ENCODE data around the gene PSMB11. TPM values are rescaled to one million over a fixed set of nuclear protein-coding genes. Genes with fewer than 3 reads are reported as not detected.

Gene PSMB11
- total RNA-seq, 1 donor from 2014 or later, result not detected

DNA sequence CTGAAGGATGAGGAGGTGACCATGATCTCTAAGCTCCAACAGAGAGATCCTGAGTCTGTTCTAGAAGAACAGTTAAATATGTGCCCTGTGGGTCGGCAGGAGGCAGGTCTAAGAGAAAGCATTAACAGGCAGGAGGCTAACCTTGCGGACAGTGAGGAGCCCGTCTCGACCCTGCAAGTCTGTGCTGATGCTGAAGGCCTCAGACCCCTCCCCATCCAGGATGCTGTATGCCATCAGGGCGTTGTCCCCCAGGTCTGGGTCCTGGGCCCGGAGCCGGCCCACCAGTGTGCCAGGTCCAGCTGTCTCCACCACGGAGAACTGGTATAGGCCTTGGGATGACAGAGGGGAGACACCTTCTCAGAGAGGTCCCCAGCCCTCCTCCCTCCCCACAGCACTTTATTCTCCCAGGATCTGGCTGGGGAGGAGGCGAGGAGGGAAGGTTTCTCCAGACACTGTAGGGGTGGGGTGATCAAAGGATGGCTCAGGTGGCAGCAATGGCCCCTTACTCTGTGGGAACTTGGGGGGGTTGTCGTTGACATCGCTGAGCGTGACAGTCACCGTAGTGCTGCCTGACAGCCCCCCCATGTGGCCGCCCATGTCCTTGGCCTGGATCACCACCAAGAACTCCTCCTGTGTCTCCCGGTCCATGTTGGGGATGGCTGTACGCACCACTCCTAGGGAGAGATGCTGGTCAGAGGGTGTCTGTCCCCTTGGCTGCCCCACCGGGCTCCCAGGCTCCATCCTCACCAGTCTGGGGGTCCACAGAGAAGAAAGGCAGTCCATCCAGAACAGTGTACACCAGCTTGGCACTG is 12.2 kb downstream of the PSMB11 start:
- Histone ChIP-seq H3K27me3 (no peaks in the 10 kb centered on the region), H3K9me3 (no peaks in the 10 kb centered on the region), H3K36me3 (peaks cover 8% of the 10 kb centered on the region), H3K4me3 (no peak overlapping the region), H3K27ac (no peak overlapping the region), H3K4me1 (peaks cover 11% of the 10 kb centered on the region)
- DNase-seq (peak; percentile 62), ATAC-seq (no peak)
- TF ChIP-seq, protein P1, sequence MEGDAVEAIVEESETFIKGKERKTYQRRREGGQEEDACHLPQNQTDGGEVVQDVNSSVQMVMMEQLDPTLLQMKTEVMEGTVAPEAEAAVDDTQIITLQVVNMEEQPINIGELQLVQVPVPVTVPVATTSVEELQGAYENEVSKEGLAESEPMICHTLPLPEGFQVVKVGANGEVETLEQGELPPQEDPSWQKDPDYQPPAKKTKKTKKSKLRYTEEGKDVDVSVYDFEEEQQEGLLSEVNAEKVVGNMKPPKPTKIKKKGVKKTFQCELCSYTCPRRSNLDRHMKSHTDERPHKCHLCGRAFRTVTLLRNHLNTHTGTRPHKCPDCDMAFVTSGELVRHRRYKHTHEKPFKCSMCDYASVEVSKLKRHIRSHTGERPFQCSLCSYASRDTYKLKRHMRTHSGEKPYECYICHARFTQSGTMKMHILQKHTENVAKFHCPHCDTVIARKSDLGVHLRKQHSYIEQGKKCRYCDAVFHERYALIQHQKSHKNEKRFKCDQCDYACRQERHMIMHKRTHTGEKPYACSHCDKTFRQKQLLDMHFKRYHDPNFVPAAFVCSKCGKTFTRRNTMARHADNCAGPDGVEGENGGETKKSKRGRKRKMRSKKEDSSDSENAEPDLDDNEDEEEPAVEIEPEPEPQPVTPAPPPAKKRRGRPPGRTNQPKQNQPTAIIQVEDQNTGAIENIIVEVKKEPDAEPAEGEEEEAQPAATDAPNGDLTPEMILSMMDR (IDR thresholded peaks at IDR 0.05), result peak; percentile 23
- intact Hi-C loops (cut with DNase I), result no loop called here

DNA sequence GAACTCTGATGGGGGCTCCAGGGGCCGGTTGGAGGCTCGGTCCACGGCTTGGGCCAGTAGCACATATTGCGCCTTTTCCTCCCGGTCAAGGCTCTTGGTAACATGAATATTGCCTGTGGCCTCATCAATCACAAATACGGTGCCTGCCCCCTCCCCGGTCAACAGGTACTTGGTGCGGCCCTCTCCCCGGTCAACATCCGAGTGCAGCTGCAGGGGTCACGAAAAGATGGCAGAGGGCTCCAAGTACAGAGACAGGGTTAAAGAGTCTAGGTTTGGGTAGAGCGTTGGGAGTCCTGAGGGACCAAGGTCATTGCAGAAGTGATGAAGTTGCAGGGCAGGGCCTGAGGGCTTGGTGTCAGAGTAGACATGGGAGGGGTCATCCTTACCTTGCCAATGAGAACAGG is 13.1 kb downstream of the PSMB11 start:
- Histone ChIP-seq H3K9me3 (no peaks in the 10 kb centered on the region), H3K27me3 (no peaks in the 10 kb centered on the region), H3K36me3 (peaks cover 17% of the 10 kb centered on the region), H3K27ac (no peak overlapping the region), H3K4me3 (no peak overlapping the region), H3K4me1 (peaks cover 11% of the 10 kb centered on the region)
- intact Hi-C loops (cut with DNase I), result loop anchor here (5.0 kb wide), 1 partner anchor 68 kb away; no protein-coding TSS in a partner anchor
- DNase-seq (peak; percentile 51), ATAC-seq (no peak)
- TF ChIP-seq, protein P1 (IDR thresholded peaks at IDR 0.05), result no peak

DNA sequence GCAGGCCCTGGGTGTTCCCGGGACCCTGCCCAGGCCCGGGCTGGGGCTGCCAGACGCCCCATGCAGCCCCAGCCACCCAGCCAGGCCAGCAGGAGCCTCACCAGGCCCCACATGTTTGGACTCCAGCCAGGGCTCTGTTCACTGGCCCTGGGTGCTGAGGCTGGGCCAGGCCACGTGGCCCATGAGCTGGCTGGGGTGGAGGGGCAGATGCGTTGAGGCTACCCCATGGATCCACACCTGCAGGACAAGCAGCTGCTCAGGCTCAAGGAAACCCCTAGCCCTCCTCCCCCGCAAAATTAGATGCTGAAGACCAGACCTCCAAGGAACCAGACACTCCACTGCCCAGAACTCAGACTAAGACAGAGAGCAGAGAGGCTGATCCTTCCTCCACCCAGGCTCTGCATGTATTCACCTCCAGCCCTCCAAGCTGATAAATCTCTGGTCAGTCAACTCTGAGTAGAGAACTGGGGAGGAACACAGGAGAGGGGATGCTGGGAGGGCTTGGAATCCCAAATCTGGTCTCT is 13.7 kb downstream of the PSMB11 start:
- H3K27me3 ChIP-seq, result no peaks in the 10 kb centered on the region
- H3K27ac ChIP-seq, result no peak overlapping the region
- no peak for DNase-seq
- peaks cover 11% of the 10 kb centered on the region for H3K4me1 ChIP-seq
- H3K36me3 ChIP-seq, result peaks cover 23% of the 10 kb centered on the region
- no peak overlapping the region for H3K4me3 ChIP-seq
- ATAC-seq, result no peak
- TF ChIP-seq, protein P1 (IDR thresholded peaks at IDR 0.05), result no peak
- no peaks in the 10 kb centered on the region for H3K9me3 ChIP-seq
- intact Hi-C loops (cut with DNase I), result loop anchor here (5.0 kb wide), 1 partner anchor 68 kb away; no protein-coding TSS in a partner anchor

DNA sequence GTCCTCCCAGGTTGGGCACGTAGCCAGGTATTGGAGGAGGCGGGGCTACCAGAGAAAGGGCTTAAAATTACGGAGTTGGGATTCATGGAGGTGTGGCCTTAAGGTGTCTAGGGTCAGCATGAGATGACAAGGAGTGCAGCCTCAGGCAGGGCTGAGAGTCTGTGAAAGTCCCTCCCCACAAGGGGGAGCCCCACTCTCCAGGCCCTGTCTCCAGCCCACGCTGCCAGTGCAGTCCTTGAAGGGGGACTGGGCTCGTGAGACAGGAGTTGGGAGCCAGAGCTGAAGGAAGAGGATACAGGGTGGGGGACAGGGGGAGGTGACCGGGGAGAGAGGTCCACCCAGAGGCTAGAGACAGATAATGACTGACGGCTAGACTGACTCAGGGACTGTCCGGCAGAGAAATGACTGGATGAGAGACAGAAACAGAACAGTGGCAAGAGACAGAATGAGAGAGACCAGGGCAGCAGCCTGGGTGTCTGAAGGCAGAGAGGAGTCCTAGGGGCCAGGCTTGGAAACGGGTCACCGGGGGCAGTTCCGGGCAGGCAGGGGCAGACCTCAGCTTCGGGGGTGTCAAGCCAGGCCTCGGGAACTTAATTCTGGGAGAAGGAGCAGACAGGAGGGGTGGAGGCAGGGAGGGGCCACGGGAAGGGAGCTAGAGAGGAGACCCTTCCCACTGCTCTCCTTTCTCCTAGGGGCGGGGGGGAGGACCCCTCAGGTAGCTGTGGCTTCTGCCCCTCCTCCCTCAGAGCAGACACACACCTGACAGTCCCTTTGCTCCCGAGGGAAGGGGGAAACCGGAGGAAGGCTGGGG is 14.3 kb downstream of the PSMB11 start:
- peak; percentile 74 for ATAC-seq
- intact Hi-C loops (cut with DNase I), result loop anchor here (5.0 kb wide), 1 partner anchor 69 kb away; no protein-coding TSS in a partner anchor

More for the DNA sequence above, 14.3 kb downstream of the PSMB11 start:
- peak; percentile 81 for DNase-seq
- Histone ChIP-seq H3K27me3 (no peaks in the 10 kb centered on the region), H3K4me3 (peak overlapping the region; percentile 69), H3K27ac (no peak overlapping the region), H3K36me3 (peaks cover 29% of the 10 kb centered on the region), H3K9me3 (no peaks in the 10 kb centered on the region), H3K4me1 (peaks cover 11% of the 10 kb centered on the region)
- TF ChIP-seq, protein P1 (IDR thresholded peaks at IDR 0.05), result peak; percentile 71
